Activated naive CD4-positive, alpha-beta T cell treated with Interleukin-2 at 50 U/mL for 16 hours (primary cell): ENCODE results near the gene NT5C3B.
"Not testable (repeated sequence)": the region's sequence is repeated elsewhere in the genome, so short reads cannot be mapped to it uniquely, and the experiment has no call there.

Source experiments
- DNase-seq: peaks from one replicate; pipeline ENCODE4 v3.0.0-alpha.2; 2020

Gene NT5C3B

GRCh38 chr17:41781404-41782110, 54.5 kb downstream of the NT5C3B start:
- no peak for DNase-seq

GRCh38 chr17:41779954-41780353, 56.1 kb downstream of the NT5C3B start:
- DNase-seq = no peak

- DNase-seq = no peak
Measured at GRCh38 chr17:41777574-41778188, 58.4 kb downstream of the NT5C3B start.

- no peak for DNase-seq
Measured at GRCh38 chr17:41777157-41777573, 58.9 kb downstream of the NT5C3B start.

GRCh38 chr17:41776262-41776900, 59.7 kb downstream of the NT5C3B start:
- DNase-seq = not testable (repeated sequence)

- no peak for DNase-seq
Measured at GRCh38 chr17:41775394-41776226, 60.4 kb downstream of the NT5C3B start.
